Measurements from ENCODE around the gene CDK5RAP1.

Gene CDK5RAP1

GRCh38 chr20:33328157-33329137 lies 72.9 kb downstream of the CDK5RAP1 start:
- H3K4me3 ChIP-seq (ENCODE audit: low read depth, low read length): no peak overlapping the region
- no peak overlapping the region for H4K91ac ChIP-seq (ENCODE audit: low read depth, low read length)
- no peaks in the 10 kb centered on the region for H3K36me3 ChIP-seq (ENCODE audit: control insufficient read depth in 1 of 2, insufficient read depth in 2 of 2, low read length in 2 of 2)
- H2AFZ ChIP-seq (ENCODE audit: insufficient read depth, low read length, poor library complexity): no peak overlapping the region
- no peaks in the 10 kb centered on the region for H3K4me1 ChIP-seq (ENCODE audit: control insufficient read depth in 1 of 2, insufficient read depth in 2 of 2, low read length in 2 of 2)
- H3K18ac ChIP-seq (ENCODE audit: low read length): no peak overlapping the region
- DNase-seq: no peak
- no peak overlapping the region for H4K12ac ChIP-seq (ENCODE audit: low read depth, low read length)
- H3K4me2 ChIP-seq (ENCODE audit: low read length): no peak overlapping the region
- no peak overlapping the region for H3K9ac ChIP-seq (ENCODE audit: low read length)
- H2BK5ac ChIP-seq (ENCODE audit: low read depth, low read length, poor library complexity): no peak overlapping the region
- WGBS (ENCODE audit: extremely low coverage, insufficient coverage, insufficient read length): no CpG with 5 or more reads among the region's 23 CpGs
- H2BK120ac ChIP-seq (ENCODE audit: insufficient read depth, low read length, poor library complexity): no peak overlapping the region
- no peak overlapping the region for H3K27ac ChIP-seq (ENCODE audit: low read depth, low read length)
- no peak overlapping the region for H2AK5ac ChIP-seq (ENCODE audit: low read length)
- H3K9me3 ChIP-seq (ENCODE audit: insufficient read depth, low read depth, low read length): no peaks in the 10 kb centered on the region
- no peaks in the 10 kb centered on the region for H3K79me2 ChIP-seq (ENCODE audit: control insufficient read depth, insufficient read depth, low read length, poor library complexity)
- H3K23ac ChIP-seq (ENCODE audit: low read length): no peak overlapping the region
- peaks cover 3% of the 10 kb centered on the region for H3K27me3 ChIP-seq (ENCODE audit: insufficient read depth, low read length)
- no peak overlapping the region for H3K14ac ChIP-seq (ENCODE audit: low read length)
- no peak overlapping the region for H4K8ac ChIP-seq (ENCODE audit: low read depth, low read length)
- no peak overlapping the region for H3K4ac ChIP-seq (ENCODE audit: low read depth, low read length)
- H2BK12ac ChIP-seq (ENCODE audit: low read length): no peak overlapping the region
- no peaks in the 10 kb centered on the region for H3K79me1 ChIP-seq (ENCODE audit: low read length)

- Histone ChIP-seq H3K4me3 (ENCODE audit: low read depth, low read length) (no peak overlapping the region), H3K79me1 (ENCODE audit: low read length) (no peaks in the 10 kb centered on the region), H2AFZ (ENCODE audit: insufficient read depth, low read length, poor library complexity) (no peak overlapping the region), H3K36me3 (ENCODE audit: control insufficient read depth in 1 of 2, insufficient read depth in 2 of 2, low read length in 2 of 2) (no peaks in the 10 kb centered on the region), H2AK5ac (ENCODE audit: low read length) (no peak overlapping the region), H2BK120ac (ENCODE audit: insufficient read depth, low read length, poor library complexity) (no peak overlapping the region), H3K79me2 (ENCODE audit: control insufficient read depth, insufficient read depth, low read length, poor library complexity) (no peaks in the 10 kb centered on the region), H2BK5ac (ENCODE audit: low read depth, low read length, poor library complexity) (no peak overlapping the region), H4K12ac (ENCODE audit: low read depth, low read length) (no peak overlapping the region), H3K4ac (ENCODE audit: low read depth, low read length) (no peak overlapping the region), H4K91ac (ENCODE audit: low read depth, low read length) (no peak overlapping the region), H3K4me2 (ENCODE audit: low read length) (no peak overlapping the region), H4K8ac (ENCODE audit: low read depth, low read length) (no peak overlapping the region), H3K27me3 (ENCODE audit: insufficient read depth, low read length) (peaks cover 3% of the 10 kb centered on the region), H3K9ac (ENCODE audit: low read length) (no peak overlapping the region), H3K14ac (ENCODE audit: low read length) (no peak overlapping the region), H2BK12ac (ENCODE audit: low read length) (no peak overlapping the region), H3K27ac (ENCODE audit: low read depth, low read length) (no peak overlapping the region), H3K18ac (ENCODE audit: low read length) (no peak overlapping the region), H3K23ac (ENCODE audit: low read length) (no peak overlapping the region), H3K9me3 (ENCODE audit: insufficient read depth, low read depth, low read length) (no peaks in the 10 kb centered on the region), H3K4me1 (ENCODE audit: control insufficient read depth in 1 of 2, insufficient read depth in 2 of 2, low read length in 2 of 2) (no peaks in the 10 kb centered on the region)
- no CpG with 5 or more reads among the region's 2 CpGs for WGBS (ENCODE audit: extremely low coverage, insufficient coverage, insufficient read length)
- no peak for DNase-seq
Observed at GRCh38 chr20:33325350-33325749, 76.0 kb downstream of the CDK5RAP1 start.

- no peak overlapping the region for H2BK12ac ChIP-seq (ENCODE audit: low read length)
- DNase-seq: no peak
- H2AK5ac ChIP-seq (ENCODE audit: low read length): no peak overlapping the region
- no peaks in the 10 kb centered on the region for H3K4me1 ChIP-seq (ENCODE audit: control insufficient read depth in 1 of 2, insufficient read depth in 2 of 2, low read length in 2 of 2)
- no peaks in the 10 kb centered on the region for H3K36me3 ChIP-seq (ENCODE audit: control insufficient read depth in 1 of 2, insufficient read depth in 2 of 2, low read length in 2 of 2)
- no peak overlapping the region for H3K4ac ChIP-seq (ENCODE audit: low read depth, low read length)
- no CpG with 5 or more reads among the region's 8 CpGs for WGBS (ENCODE audit: extremely low coverage, insufficient coverage, insufficient read length)
- no peaks in the 10 kb centered on the region for H3K79me1 ChIP-seq (ENCODE audit: low read length)
- H3K23ac ChIP-seq (ENCODE audit: low read length): no peak overlapping the region
- no peak overlapping the region for H3K9ac ChIP-seq (ENCODE audit: low read length)
- no peak overlapping the region for H3K18ac ChIP-seq (ENCODE audit: low read length)
- H3K79me2 ChIP-seq (ENCODE audit: control insufficient read depth, insufficient read depth, low read length, poor library complexity): no peaks in the 10 kb centered on the region
- no peak overlapping the region for H2AFZ ChIP-seq (ENCODE audit: insufficient read depth, low read length, poor library complexity)
- no peaks in the 10 kb centered on the region for H3K9me3 ChIP-seq (ENCODE audit: insufficient read depth, low read depth, low read length)
- H2BK120ac ChIP-seq (ENCODE audit: insufficient read depth, low read length, poor library complexity): no peak overlapping the region
- H3K27ac ChIP-seq (ENCODE audit: low read depth, low read length): no peak overlapping the region
- no peaks in the 10 kb centered on the region for H3K27me3 ChIP-seq (ENCODE audit: insufficient read depth, low read length)
- H3K14ac ChIP-seq (ENCODE audit: low read length): no peak overlapping the region
- H3K4me2 ChIP-seq (ENCODE audit: low read length): no peak overlapping the region
- no peak overlapping the region for H4K91ac ChIP-seq (ENCODE audit: low read depth, low read length)
- H2BK5ac ChIP-seq (ENCODE audit: low read depth, low read length, poor library complexity): no peak overlapping the region
- H4K8ac ChIP-seq (ENCODE audit: low read depth, low read length): no peak overlapping the region
- H3K4me3 ChIP-seq (ENCODE audit: low read depth, low read length): no peak overlapping the region
- no peak overlapping the region for H4K12ac ChIP-seq (ENCODE audit: low read depth, low read length)
Observed at GRCh38 chr20:33323236-33323635, 78.1 kb downstream of the CDK5RAP1 start.

- no peak overlapping the region for H3K18ac ChIP-seq (ENCODE audit: low read length)
- no peak overlapping the region for H3K9ac ChIP-seq (ENCODE audit: low read length)
- no peak overlapping the region for H2AFZ ChIP-seq (ENCODE audit: insufficient read depth, low read length, poor library complexity)
- no peaks in the 10 kb centered on the region for H3K27me3 ChIP-seq (ENCODE audit: insufficient read depth, low read length)
- H2BK12ac ChIP-seq (ENCODE audit: low read length): no peak overlapping the region
- H4K91ac ChIP-seq (ENCODE audit: low read depth, low read length): no peak overlapping the region
- DNase-seq: peak; percentile 3 to 32
- no peak overlapping the region for H3K27ac ChIP-seq (ENCODE audit: low read depth, low read length)
- no peak overlapping the region for H3K4me3 ChIP-seq (ENCODE audit: low read depth, low read length)
- H4K8ac ChIP-seq (ENCODE audit: low read depth, low read length): no peak overlapping the region
- H3K4ac ChIP-seq (ENCODE audit: low read depth, low read length): no peak overlapping the region
- no peak overlapping the region for H2BK5ac ChIP-seq (ENCODE audit: low read depth, low read length, poor library complexity)
- no peaks in the 10 kb centered on the region for H3K79me1 ChIP-seq (ENCODE audit: low read length)
- no CpG with 5 or more reads among the region's 3 CpGs for WGBS (ENCODE audit: extremely low coverage, insufficient coverage, insufficient read length)
- H3K4me2 ChIP-seq (ENCODE audit: low read length): no peak overlapping the region
- H3K9me3 ChIP-seq (ENCODE audit: insufficient read depth, low read depth, low read length): no peaks in the 10 kb centered on the region
- no peaks in the 10 kb centered on the region for H3K4me1 ChIP-seq (ENCODE audit: control insufficient read depth in 1 of 2, insufficient read depth in 2 of 2, low read length in 2 of 2)
- no peaks in the 10 kb centered on the region for H3K79me2 ChIP-seq (ENCODE audit: control insufficient read depth, insufficient read depth, low read length, poor library complexity)
- no peak overlapping the region for H4K12ac ChIP-seq (ENCODE audit: low read depth, low read length)
- H2BK120ac ChIP-seq (ENCODE audit: insufficient read depth, low read length, poor library complexity): no peak overlapping the region
- H2AK5ac ChIP-seq (ENCODE audit: low read length): no peak overlapping the region
- no peak overlapping the region for H3K14ac ChIP-seq (ENCODE audit: low read length)
- H3K23ac ChIP-seq (ENCODE audit: low read length): no peak overlapping the region
- H3K36me3 ChIP-seq (ENCODE audit: control insufficient read depth in 1 of 2, insufficient read depth in 2 of 2, low read length in 2 of 2): no peaks in the 10 kb centered on the region
Observed at GRCh38 chr20:33322456-33322855, 78.9 kb downstream of the CDK5RAP1 start.
